Panc1 (cell line): ENCODE measurements around the gene OPA1. TPM values are rescaled to one million over a fixed set of nuclear protein-coding genes. Genes with fewer than 3 reads are reported as not detected.

Source experiments
- ATAC-seq: fragments of 200-7000 bp; cut with Tn5 transposase; 2 replicates; pipeline ENCODE4 v1.9.1; 2020; ENCODE audit warnings: mild to moderate bottlenecking, moderate library complexity
- BruUV-seq: library from RNA; stranded (reverse); fragments of 400-500 nt; replicated peaks from 2 replicates; lab custom pipeline; 2021; lab: Mats Ljungman, UMichigan
- CTCF ChIA-PET: fragments of 300-600 bp; sonication (Branson Sonifier 250); formaldehyde crosslinking; loops from one replicate; lab custom pipeline; 2022; ENCODE audit warnings: antibody characterized with exemption; lab: Charles Lee
- POLR2A ChIA-PET: fragments of 300-600 bp; sonication (Branson Sonifier 250); formaldehyde crosslinking; loops from one replicate; lab custom pipeline; 2022; ENCODE audit warnings: antibody characterized with exemption; lab: Charles Lee
- DNase-seq: peaks from one replicate; pipeline ENCODE4 v3.0.0-alpha.2; 2010; ENCODE audit warnings: low read depth, low spot score
- H3K27ac ChIP-seq: 2 replicates; pipeline ENCODE4 v1.5.1; 2011; ENCODE audit warnings: mild to moderate bottlenecking, low read length, inconsistent platforms
- H3K27me3 ChIP-seq: fragments of 200-500 bp; sonication (Bioruptor generic); 2 replicates; pipeline ENCODE4 v1.6.0; 2014; ENCODE audit warnings: low read length, inconsistent platforms; ENCODE audit not compliant: control insufficient read depth, insufficient read depth
- H3K36me3 ChIP-seq: fragments of 200-500 bp; sonication (Bioruptor generic); 2 replicates; pipeline ENCODE4 v1.5.1; 2014; ENCODE audit warnings: inconsistent platforms, mild to moderate bottlenecking, low read length, moderate library complexity; ENCODE audit not compliant: control insufficient read depth, insufficient read depth
- H3K4me1 ChIP-seq: 2 replicates; pipeline ENCODE4 v1.5.1; 2011; ENCODE audit warnings: inconsistent platforms, mild to moderate bottlenecking, low read length, moderate library complexity; ENCODE audit not compliant: control insufficient read depth, insufficient read depth
- H3K4me3 ChIP-seq, 2 experiments: 2 replicates each; pipeline ENCODE4 v1.5.1; 2011 to 2012; ENCODE audit warnings: low read depth in 2 of 2, low read length in 2 of 2, mild to moderate bottlenecking in 2 of 2, inconsistent platforms in 1 of 2, moderate library complexity in 1 of 2
- H3K9me3 ChIP-seq: fragments of 200-500 bp; sonication (Bioruptor generic); 2 replicates; pipeline ENCODE4 v1.5.1; 2014; ENCODE audit warnings: low read depth, mild to moderate bottlenecking, inconsistent platforms, low read length, moderate library complexity; ENCODE audit not compliant: control insufficient read depth, insufficient read depth
- POLR2AphosphoS5 ChIP-seq: IDR thresholded peaks from 2 replicates; pipeline ENCODE4 v1.6.1; 2012; ENCODE audit warnings: mild to moderate bottlenecking, low read depth, low read length, moderate library complexity
- REST ChIP-seq, 2 experiments: IDR thresholded peaks; 2 replicates each; pipeline ENCODE4 v1.6.1; 2011 to 2012; ENCODE audit warnings: low read depth in 2 of 2, control low read depth in 1 of 2, low read length in 1 of 2, mild to moderate bottlenecking in 1 of 2, moderate library complexity in 1 of 2; ENCODE audit not compliant: insufficient read depth in 1 of 2
- SIN3A ChIP-seq: IDR thresholded peaks from 2 replicates; pipeline ENCODE4 v1.6.1; 2012; ENCODE audit warnings: low read depth, mild to moderate bottlenecking, low read length, moderate library complexity, borderline replicate concordance; ENCODE audit not compliant: insufficient read depth
- TCF7L2 ChIP-seq: IDR thresholded peaks from 2 replicates; pipeline ENCODE4 v1.6.1; 2011; ENCODE audit warnings: mild to moderate bottlenecking, low read depth, low read length, inconsistent platforms
- in situ Hi-C: cut with HindIII; loops from 2 replicates; pipeline ENCODE4 v1.10.0; 2016; ENCODE audit warnings: low sequenced_read_pairs, low pct_unique_long_range_greater_than_20kb
- intact Hi-C: fragments of 100-400 bp; cut with micrococcal nuclease; formaldehyde crosslinking; loops from one replicate; pipeline ENCODE4 v1.10.0; 2022; ENCODE audit not compliant: unreplicated experiment
- total RNA-seq: library from RNA; stranded (reverse); gene quantifications from one replicate; pipeline ENCODE4 v1.2.1, GENCODE V29; 2021; ENCODE audit not compliant: unreplicated experiment
- TF ChIP-seq, protein P1 (sequence below): fragments of 450-650 bp; IDR thresholded peaks from 2 replicates; pipeline ENCODE4 v1.5.1; 2017; ENCODE audit warnings: mild to moderate bottlenecking

OPA1 gene
- total RNA-seq, 1 experiment from 2014 or later: 109 TPM

DNA sequence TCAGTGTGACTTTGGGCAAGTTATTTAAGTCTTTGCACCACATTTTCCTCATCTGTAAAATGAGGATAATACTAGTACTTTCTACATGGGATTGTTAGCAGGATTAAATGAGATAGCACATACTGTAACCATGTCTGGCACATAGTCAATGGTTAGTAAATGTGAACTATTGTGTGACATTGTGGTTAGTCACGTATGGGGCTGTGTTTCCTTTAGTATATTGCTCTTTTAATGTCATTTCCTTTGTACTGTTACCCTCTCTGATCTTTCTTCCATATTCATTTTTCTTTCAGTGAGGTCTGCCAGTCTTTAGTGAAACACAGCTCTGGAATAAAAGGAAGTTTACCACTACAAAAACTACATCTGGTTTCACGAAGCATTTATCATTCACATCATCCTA is 21.4 kb downstream of the OPA1 start:
- peaks cover 4% of the 10 kb centered on the region; the same call in 1 of the 2 replicates for H3K36me3 ChIP-seq
- H3K9me3 ChIP-seq: peaks cover 4% of the 10 kb centered on the region; the same call in 1 of the 2 replicates
- no peaks in the 10 kb centered on the region for H3K27me3 ChIP-seq
- ChIA-PET POLR2A (interaction anchor here (0.6 kb wide), 1 partner anchor 633 kb away, joined by 10 read pairs; no protein-coding TSS in a partner anchor), CTCF (no interaction called here)
- no peak for TF ChIP-seq POLR2AphosphoS5
- no peak for TF ChIP-seq SIN3A
- no peak for TF ChIP-seq REST (IDR thresholded peaks at IDR 0.05; ENCODE audit: insufficient read depth in 1 of 2, low read depth in 2 of 2, low read length in 1 of 2)
- TF ChIP-seq TCF7L2: no peak
- TF ChIP-seq, protein P1, sequence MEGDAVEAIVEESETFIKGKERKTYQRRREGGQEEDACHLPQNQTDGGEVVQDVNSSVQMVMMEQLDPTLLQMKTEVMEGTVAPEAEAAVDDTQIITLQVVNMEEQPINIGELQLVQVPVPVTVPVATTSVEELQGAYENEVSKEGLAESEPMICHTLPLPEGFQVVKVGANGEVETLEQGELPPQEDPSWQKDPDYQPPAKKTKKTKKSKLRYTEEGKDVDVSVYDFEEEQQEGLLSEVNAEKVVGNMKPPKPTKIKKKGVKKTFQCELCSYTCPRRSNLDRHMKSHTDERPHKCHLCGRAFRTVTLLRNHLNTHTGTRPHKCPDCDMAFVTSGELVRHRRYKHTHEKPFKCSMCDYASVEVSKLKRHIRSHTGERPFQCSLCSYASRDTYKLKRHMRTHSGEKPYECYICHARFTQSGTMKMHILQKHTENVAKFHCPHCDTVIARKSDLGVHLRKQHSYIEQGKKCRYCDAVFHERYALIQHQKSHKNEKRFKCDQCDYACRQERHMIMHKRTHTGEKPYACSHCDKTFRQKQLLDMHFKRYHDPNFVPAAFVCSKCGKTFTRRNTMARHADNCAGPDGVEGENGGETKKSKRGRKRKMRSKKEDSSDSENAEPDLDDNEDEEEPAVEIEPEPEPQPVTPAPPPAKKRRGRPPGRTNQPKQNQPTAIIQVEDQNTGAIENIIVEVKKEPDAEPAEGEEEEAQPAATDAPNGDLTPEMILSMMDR: no peak
- intact Hi-C loops: no loop called here
- in situ Hi-C loops: no loop called here
- no TSS peak for BruUV-seq
- ATAC-seq (no peak), DNase-seq (no peak)
- no peaks in the 10 kb centered on the region for H3K4me1 ChIP-seq
- H3K4me3 ChIP-seq: no peak overlapping the region
- H3K27ac ChIP-seq: no peak overlapping the region

GRCh38 chr3:193617628-193618027 is 24.6 kb downstream of the OPA1 start:
- no TSS peak for BruUV-seq
- intact Hi-C loops: no loop called here

More at GRCh38 chr3:193617628-193618027, 24.6 kb downstream of the OPA1 start:
- TF ChIP-seq, protein P1: no peak
- no peak for TF ChIP-seq REST (IDR thresholded peaks at IDR 0.05; ENCODE audit: insufficient read depth in 1 of 2, low read depth in 2 of 2, low read length in 1 of 2)
- TF ChIP-seq SIN3A: no peak
- no peak for TF ChIP-seq POLR2AphosphoS5
- no peak for DNase-seq
- Histone ChIP-seq H3K27me3 (no peaks in the 10 kb centered on the region), H3K27ac (no peak overlapping the region), H3K4me3 (no peak overlapping the region), H3K4me1 (no peaks in the 10 kb centered on the region), H3K36me3 (peaks cover 14% of the 10 kb centered on the region), H3K9me3 (peaks cover 4% of the 10 kb centered on the region; the same call in 1 of the 2 replicates)
- POLR2A ChIA-PET: no interaction called here
- CTCF ChIA-PET: no interaction called here
- ATAC-seq: no peak
- in situ Hi-C loops: no loop called here
